Psoas muscle (tissue), 8 donors: ENCODE measurements around the gene CUEDC1. TPM values are rescaled to one million over a fixed set of nuclear protein-coding genes. Genes with fewer than 3 reads are reported as not detected.

Experiments
- ATAC-seq, 4 donors: fragments of 200-7000 bp; cut with Tn5 transposase; one replicate each; pipeline ENCODE4 v1.9.1; 2020; ENCODE audit warnings: moderate library complexity in 3 of 4, mild to moderate bottlenecking in 2 of 4
- DNase-seq, 2 donors: peaks; one replicate each; pipeline ENCODE4 v3.0.0-alpha.2; 2020
- H3K27ac ChIP-seq: fragments of 200-600 bp; one replicate; pipeline ENCODE4 v1.8.0; 2022
- H3K27me3 ChIP-seq, 3 donors: fragments of 200-600 bp in 1 of 3; one replicate each; pipeline versions ENCODE4 v1.6.1 to v1.8.0; 2013 to 2022; ENCODE audit warnings: low read length in 2 of 3, mild to moderate bottlenecking in 2 of 3, moderate library complexity in 1 of 3; ENCODE audit not compliant: insufficient read depth in 3 of 3
- H3K36me3 ChIP-seq, 2 donors: fragments of 200-600 bp in 1 of 2; one replicate each; pipeline versions ENCODE4 v1.6.1 to v1.8.0; 2013 to 2022; ENCODE audit warnings: low read depth in 1 of 2, mild to moderate bottlenecking in 1 of 2, moderate library complexity in 1 of 2; ENCODE audit not compliant: insufficient read depth in 1 of 2
- H3K4me1 ChIP-seq: fragments of 200-600 bp; one replicate; pipeline ENCODE4 v1.8.0; 2022
- H3K4me3 ChIP-seq: fragments of 200-600 bp; one replicate; pipeline ENCODE4 v1.8.0; 2022; ENCODE audit warnings: mild to moderate bottlenecking
- H3K9me3 ChIP-seq: fragments of 200-600 bp; one replicate; pipeline ENCODE4 v1.8.0; 2022
- CTCF ChIP-seq: fragments of 200-600 bp; IDR thresholded peaks from one replicate; pipeline ENCODE4 v1.8.0; 2022; ENCODE audit warnings: antibody characterized with exemption
- WGBS, 3 donors: extraction: QIAGEN DNeasy Blood & Tissue Kit; methylation state at CpG; one replicate each; pipeline versions ENCODE4 v1.1.6 to v1.1.7; 2013; 5-methylcytosine and 5-hydroxymethylcytosine counted together
- intact Hi-C, 2 donors: fragments of 100-400 bp; cut with DNase I; formaldehyde crosslinking; loops; one replicate each; pipeline versions ENCODE4 v1.11.0 to v1.14.2; 2022
- polyA plus RNA-seq, 3 donors: library from polyadenylated mRNA; stranded (reverse); fragments of 200-250 nt; gene quantifications; one replicate each; pipeline ENCODE4 v1.2.3, GENCODE V29; 2013
- total RNA-seq, 4 donors: library from RNA; stranded (reverse); fragmentation: NEBNext Ultra II Directional in 2 of 4; extraction: Animal tissue kit (Norgen Biotek cat#: 25700) in 2 of 4; gene quantifications; one replicate each; pipeline versions ENCODE4 v1.2.1 to v1.2.4, GENCODE V29; 2021 to 2023
- donor health status: healthy with polysubstance abuse.
- donor health status: DM: no; HTN: no; CAD: no; lungs with moderate emphysema.
- donor health status: Bipolar disorder and iron deficiency.
- donor health status: healthy.
- donor health status: DM: yes; HTN: yes; CAD: no.
- donor health status: DM: no; HTN: no; CAD: no.
- donor health status: DM: no; HTN: no; CAD: no.
- donor health status: DM: yes; HTN: yes; CAD: no.

The CUEDC1 gene
- total and polyA plus RNA-seq, 7 donors = 28.0 to 67.2 (median 46.4) TPM

GRCh38 chr17:57909551-57909950, 45.7 kb downstream of the CUEDC1 start:
- peaks cover 52% of the 10 kb centered on the region for H3K4me1 ChIP-seq
- intact Hi-C loops = no loop called here
- no peak for ATAC-seq
- no peak for TF ChIP-seq CTCF
- no peaks in the 10 kb centered on the region for H3K9me3 ChIP-seq
- no peaks in the 10 kb centered on the region for H3K27me3 ChIP-seq
- peak in 1 of 2 donors; percentile 39 for DNase-seq
- 79 to 84% (median 82%) methylated on average over 5 of the region's 5 CpGs for WGBS, 3 donors
- H3K4me3 ChIP-seq = no peak overlapping the region
- H3K36me3 ChIP-seq = no peaks in the 10 kb centered on the region
- H3K27ac ChIP-seq = no peak overlapping the region

GRCh38 chr17:57908278-57908677, 46.9 kb downstream of the CUEDC1 start:
- Histone ChIP-seq H3K9me3 (no peaks in the 10 kb centered on the region), H3K27ac (no peak overlapping the region), H3K27me3 (no peaks in the 10 kb centered on the region), H3K36me3 (no peaks in the 10 kb centered on the region), H3K4me3 (no peak overlapping the region), H3K4me1 (peaks cover 50% of the 10 kb centered on the region)
- WGBS, 3 donors = 89 to 92% (median 92%) methylated on average over 6 of the region's 6 CpGs
- no peak for TF ChIP-seq CTCF
- ATAC-seq (no peak), DNase-seq (no peak)
- intact Hi-C loops = no loop called here

GRCh38 chr17:57906910-57907309, 48.3 kb downstream of the CUEDC1 start:
- ATAC-seq (peak; percentile 44 to 54 (median 52)), DNase-seq (peak in 1 of 2 donors; percentile 54)
- WGBS, 3 donors = 59 to 77% (median 65%) methylated on average over 7 of the region's 7 CpGs
- Histone ChIP-seq H3K4me1 (peaks cover 50% of the 10 kb centered on the region), H3K4me3 (no peak overlapping the region), H3K27me3 (no peaks in the 10 kb centered on the region), H3K9me3 (no peaks in the 10 kb centered on the region), H3K27ac (peak overlapping the region; percentile 39), H3K36me3 (no peaks in the 10 kb centered on the region)
- intact Hi-C loops = no loop called here
- peak; percentile 6 for TF ChIP-seq CTCF

DNA sequence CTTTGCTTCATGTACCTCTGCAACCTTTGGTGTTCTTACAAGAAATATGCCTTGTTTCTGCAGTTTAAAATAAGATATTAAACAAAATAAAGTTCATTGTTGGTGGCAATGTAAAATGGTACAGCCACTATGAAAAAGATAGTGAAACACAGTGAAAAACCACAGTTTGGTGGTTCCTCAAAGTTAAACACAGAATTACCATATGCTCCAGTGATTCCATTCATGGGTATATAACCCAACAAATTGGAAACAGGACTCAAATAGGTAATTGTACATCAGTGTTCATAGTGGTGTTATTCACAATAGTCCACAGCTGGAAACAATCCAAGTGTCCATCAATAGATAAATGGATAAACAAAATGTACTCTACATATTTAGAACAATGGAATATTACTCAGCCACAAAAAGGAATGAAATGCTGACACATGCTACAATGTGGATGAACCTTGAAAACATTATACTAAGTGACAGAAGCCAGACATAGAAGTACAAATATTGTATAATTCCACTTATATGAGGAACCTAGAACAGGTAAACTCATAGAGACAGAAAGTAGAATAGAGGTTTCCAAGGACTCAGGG, 49.2 kb downstream of the CUEDC1 start:
- DNase-seq (no peak), ATAC-seq (no peak)
- peak overlapping the region; percentile 30 for H3K27ac ChIP-seq
- intact Hi-C loops = no loop called here
- no peaks in the 10 kb centered on the region for H3K9me3 ChIP-seq
- no peaks in the 10 kb centered on the region for H3K27me3 ChIP-seq
- H3K4me1 ChIP-seq = peaks cover 46% of the 10 kb centered on the region
- no peak overlapping the region for H3K4me3 ChIP-seq
- no peaks in the 10 kb centered on the region for H3K36me3 ChIP-seq
- no peak for TF ChIP-seq CTCF

- Histone ChIP-seq H3K27ac (peak overlapping the region; percentile 82), H3K4me1 (peaks cover 59% of the 10 kb centered on the region), H3K36me3 (no peaks in the 10 kb centered on the region), H3K27me3 (no peaks in the 10 kb centered on the region), H3K9me3 (no peaks in the 10 kb centered on the region), H3K4me3 (no peak overlapping the region)
- 62 to 88% (median 73%) methylated on average over 7 of the region's 7 CpGs for WGBS, 3 donors
- intact Hi-C loops = no loop called here
- DNase-seq (peak in 1 of 2 donors; percentile 46), ATAC-seq (no peak)
- no peak for TF ChIP-seq CTCF
These were observed 51.3 kb downstream of the CUEDC1 start for GRCh38 chr17:57903961-57904360.
